Ramos (cell line): ENCODE results near the gene CHSY3.
"Not testable (repeated sequence)": the region's sequence is repeated elsewhere in the genome, so short reads cannot be mapped to it uniquely, and the experiment has no call there.

Experiments
- in situ Hi-C: fragments of 300-500 bp; cut with MboI; formaldehyde crosslinking; loops from one replicate; pipeline ENCODE4 v1.14.3; 2022; ENCODE audit warnings: low sequenced_read_pairs; ENCODE audit not compliant: unreplicated experiment

Gene CHSY3

GRCh38 chr5:130138406-130139045 lies 234.3 kb downstream of the CHSY3 start:
- in situ Hi-C loops, result no loop called here

- in situ Hi-C loops, result no loop called here
These were observed 237.5 kb downstream of the CHSY3 start for GRCh38 chr5:130141659-130142320.

- in situ Hi-C loops, result no loop called here
These were observed 247.0 kb downstream of the CHSY3 start for GRCh38 chr5:130151239-130151638.

GRCh38 chr5:130155345-130156011 lies 251.2 kb downstream of the CHSY3 start:
- in situ Hi-C loops, result no loop called here

GRCh38 chr5:130158036-130158435 lies 253.8 kb downstream of the CHSY3 start:
- in situ Hi-C loops, result no loop called here

- in situ Hi-C loops, result no loop called here
These were observed 255.7 kb downstream of the CHSY3 start for GRCh38 chr5:130159968-130160367.

- in situ Hi-C loops, result no loop called here
These were observed 260.7 kb downstream of the CHSY3 start for GRCh38 chr5:130164966-130165365.

GRCh38 chr5:130166839-130167490 lies 262.7 kb downstream of the CHSY3 start:
- in situ Hi-C loops, result no loop called here

- in situ Hi-C loops, result no loop called here
These were observed 263.9 kb downstream of the CHSY3 start for GRCh38 chr5:130168211-130168610.

GRCh38 chr5:130171699-130172098 lies 267.4 kb downstream of the CHSY3 start:
- in situ Hi-C loops, result no loop called here

GRCh38 chr5:130183115-130183514 lies 278.9 kb downstream of the CHSY3 start:
- in situ Hi-C loops, result no loop called here

GRCh38 chr5:130189961-130190360 lies 285.7 kb downstream of the CHSY3 start:
- in situ Hi-C loops, result no loop called here

- in situ Hi-C loops, result no loop called here
These were observed 294.7 kb downstream of the CHSY3 start for GRCh38 chr5:130198927-130199326.

GRCh38 chr5:130206686-130207085 lies 302.4 kb downstream of the CHSY3 start:
- in situ Hi-C loops, result no loop called here

- in situ Hi-C loops, result no loop called here
These were observed 309.3 kb downstream of the CHSY3 start for GRCh38 chr5:130213607-130214006.

- in situ Hi-C loops, result no loop called here
These were observed 312.0 kb downstream of the CHSY3 start for GRCh38 chr5:130216286-130216685.

- in situ Hi-C loops, result no loop called here
These were observed 318.3 kb downstream of the CHSY3 start for GRCh38 chr5:130222573-130222972.

GRCh38 chr5:130226556-130226955 lies 322.3 kb downstream of the CHSY3 start:
- in situ Hi-C loops, result not testable (repeated sequence)

GRCh38 chr5:130227699-130228098 lies 323.4 kb downstream of the CHSY3 start:
- in situ Hi-C loops, result no loop called here

- in situ Hi-C loops, result no loop called here
These were observed 327.5 kb downstream of the CHSY3 start for GRCh38 chr5:130231786-130232185.

GRCh38 chr5:130234816-130235215 lies 330.6 kb downstream of the CHSY3 start:
- in situ Hi-C loops, result no loop called here
